ENCODE data around the gene ST3GAL3. TPM values are rescaled to one million over a fixed set of nuclear protein-coding genes. Genes with fewer than 3 reads are reported as not detected.

ST3GAL3 gene
- total RNA-seq, 1 experiment from 2014 or later: 26.0 TPM

GRCh38 chr1:43878440-43878839 is 171.1 kb downstream of the ST3GAL3 start:
- no peaks in the 10 kb centered on the region for H3K4me1 ChIP-seq (ENCODE audit: control insufficient read depth, insufficient read depth, low read length)
- ATAC-seq: no peak
- intact Hi-C loops (cut with micrococcal nuclease; ENCODE audit: unreplicated experiment) (no loop called here), in situ Hi-C loops (cut with HindIII; ENCODE audit: low pct_unique_long_range_greater_than_20kb, low sequenced_read_pairs) (no loop called here)
- no peaks in the 10 kb centered on the region for H3K9me3 ChIP-seq (ENCODE audit: control insufficient read depth, insufficient read depth, low read depth, low read length)
- POLR2A ChIA-PET: no interaction called here
- H3K27me3 ChIP-seq (ENCODE audit: control insufficient read depth, insufficient read depth, low read length): no peaks in the 10 kb centered on the region
- H3K27ac ChIP-seq (ENCODE audit: low read length): no peak overlapping the region
- CTCF ChIA-PET: no interaction called here
- no peak overlapping the region for H3K4me3 ChIP-seq (ENCODE audit: low read depth in 2 of 2, low read length in 2 of 2)
- H3K36me3 ChIP-seq (ENCODE audit: control insufficient read depth, insufficient read depth, low read length): no peaks in the 10 kb centered on the region; the same call in 1 of the 2 replicates
- no peak for DNase-seq (ENCODE audit: low read depth, low spot score)
- BruUV-seq (replicated peaks): no TSS peak
- TF ChIP-seq CTCF (IDR thresholded peaks at IDR 0.05): no peak
- no peak for TF ChIP-seq SIN3A (IDR thresholded peaks at IDR 0.05; ENCODE audit: borderline replicate concordance, insufficient read depth, low read depth, low read length)
- TF ChIP-seq REST (IDR thresholded peaks at IDR 0.05; ENCODE audit: insufficient read depth in 1 of 2, low read depth in 2 of 2, low read length in 1 of 2): no peak
- no peak for TF ChIP-seq TCF7L2 (IDR thresholded peaks at IDR 0.05; ENCODE audit: low read depth, low read length)
- TF ChIP-seq POLR2AphosphoS5 (IDR thresholded peaks at IDR 0.05; ENCODE audit: low read depth, low read length): no peak

- Histone ChIP-seq H3K36me3 (ENCODE audit: control insufficient read depth, insufficient read depth, low read length) (no peaks in the 10 kb centered on the region; the same call in 1 of the 2 replicates), H3K27me3 (ENCODE audit: control insufficient read depth, insufficient read depth, low read length) (no peaks in the 10 kb centered on the region), H3K4me3 (ENCODE audit: low read depth in 2 of 2, low read length in 2 of 2) (no peak overlapping the region), H3K4me1 (ENCODE audit: control insufficient read depth, insufficient read depth, low read length) (no peaks in the 10 kb centered on the region), H3K9me3 (ENCODE audit: control insufficient read depth, insufficient read depth, low read depth, low read length) (no peaks in the 10 kb centered on the region), H3K27ac (ENCODE audit: low read length) (no peak overlapping the region)
- no peak for DNase-seq (ENCODE audit: low read depth, low spot score)
- intact Hi-C loops (cut with micrococcal nuclease; ENCODE audit: unreplicated experiment) (no loop called here), in situ Hi-C loops (cut with HindIII; ENCODE audit: low pct_unique_long_range_greater_than_20kb, low sequenced_read_pairs) (no loop called here)
- ChIA-PET POLR2A (no interaction called here), CTCF (no interaction called here)
- TF ChIP-seq CTCF (IDR thresholded peaks at IDR 0.05) (no peak), TCF7L2 (IDR thresholded peaks at IDR 0.05; ENCODE audit: low read depth, low read length) (no peak), REST (IDR thresholded peaks at IDR 0.05; ENCODE audit: insufficient read depth in 1 of 2, low read depth in 2 of 2, low read length in 1 of 2) (no peak), SIN3A (IDR thresholded peaks at IDR 0.05; ENCODE audit: borderline replicate concordance, insufficient read depth, low read depth, low read length) (no peak), POLR2AphosphoS5 (IDR thresholded peaks at IDR 0.05; ENCODE audit: low read depth, low read length) (no peak)
- no peak for ATAC-seq
- BruUV-seq (replicated peaks): no TSS peak
Measured at GRCh38 chr1:43878854-43879253, 171.5 kb downstream of the ST3GAL3 start.
